HCT116 (cell line): Measurements from ENCODE around the gene IRX1. TPM values are rescaled to one million over a fixed set of nuclear protein-coding genes. Genes with fewer than 3 reads are reported as not detected.

Experiments
- ATAC-seq: fragments of 200-7000 bp; cut with Tn5 transposase; 2 replicates; pipeline ENCODE4 v1.9.1; 2020; ENCODE audit warnings: mild to moderate bottlenecking, moderate library complexity
- BruUV-seq: library from RNA; stranded (reverse); fragments of 400-500 nt; replicated peaks from 2 replicates; lab custom pipeline; 2021; lab: Mats Ljungman, UMichigan
- CTCF ChIA-PET: fragments of 300-600 bp; sonication (Branson Sonifier 250); formaldehyde crosslinking; loops from one replicate; lab custom pipeline; 2021; ENCODE audit warnings: antibody characterized with exemption; lab: Charles Lee
- POLR2A ChIA-PET: fragments of 300-600, 350-600 bp; sonication (Branson Sonifier 250); formaldehyde crosslinking; loops from one replicate; lab custom pipeline; 2021; ENCODE audit warnings: antibody characterized with exemption; lab: Charles Lee
- RAD21 ChIA-PET, 2 experiments: fragments of 300-600 bp; sonication (Branson Sonifier 250); formaldehyde crosslinking; loops; one replicate each; lab custom pipeline; 2023; ENCODE audit warnings: low total read pairs in 2 of 2; ENCODE audit not compliant: uncharacterized antibody in 2 of 2, unreplicated experiment in 2 of 2, low non-redundant PET in 1 of 2; lab: Charles Lee
- DNase-seq: peaks from one replicate; pipeline ENCODE4 v3.0.0-alpha.2; 2010; ENCODE audit warnings: low read depth, low spot score
- H2AFZ ChIP-seq: fragments of 200-600 bp; shearing (Covaris generic), sonication (generic); 2 replicates; pipeline ENCODE4 v1.6.1; 2017; ENCODE audit warnings: low read depth, mixed run types, mixed read lengths, antibody characterized with exemption, low read length; ENCODE audit not compliant: poor library complexity, severe bottlenecking
- H3K27ac ChIP-seq: 2 replicates; pipeline ENCODE4 v1.5.1; 2012; ENCODE audit warnings: low read depth, low read length
- H3K27me3 ChIP-seq: fragments of 200-600 bp; sonication (generic); 2 replicates; pipeline ENCODE4 v1.6.1; 2016; ENCODE audit warnings: mixed run types, low read length, mixed read lengths; ENCODE audit not compliant: insufficient read depth
- H3K36me3 ChIP-seq, 2 experiments: fragments of 200-500 bp in 1 of 2; fragments of 200-600 bp in 1 of 2; sonication (Bioruptor generic) in 1 of 2; sonication (generic) in 1 of 2; 2 replicates each; pipeline versions ENCODE4 v1.5.1 to v1.6.1; 2014 to 2016; ENCODE audit warnings: low read length in 2 of 2, inconsistent platforms in 1 of 2, mixed read lengths in 1 of 2, mixed run types in 1 of 2; ENCODE audit not compliant: insufficient read depth in 2 of 2, control insufficient read depth in 1 of 2
- H3K4me1 ChIP-seq, 2 experiments: fragments of 200-600 bp in 1 of 2; sonication (generic) in 1 of 2; 2 replicates each; pipeline versions ENCODE4 v1.5.1 to v1.6.1; 2012 to 2017; ENCODE audit warnings: low read length in 2 of 2, inconsistent platforms in 1 of 2, mild to moderate bottlenecking in 1 of 2, mixed read lengths in 1 of 2, mixed run types in 1 of 2, moderate library complexity in 1 of 2; ENCODE audit not compliant: insufficient read depth in 2 of 2, control insufficient read depth in 1 of 2
- H3K4me2 ChIP-seq: fragments of 200-600 bp; sonication (generic); 2 replicates; pipeline ENCODE4 v1.6.1; 2017; ENCODE audit warnings: mixed run types, low read length, mixed read lengths
- H3K4me3 ChIP-seq, 2 experiments: fragments of 200-600 bp in 1 of 2; sonication (generic) in 1 of 2; replicated peaks in 1 of 2; 2 replicates each; pipeline ENCODE4 v1.5.1; 2011 to 2016; ENCODE audit warnings: low read length in 2 of 2, control low read depth in 1 of 2, low read depth in 1 of 2, mild to moderate bottlenecking in 1 of 2, mixed read lengths in 1 of 2, mixed run types in 1 of 2
- H3K79me2 ChIP-seq: fragments of 200-600 bp; sonication (generic); 2 replicates; pipeline ENCODE4 v1.6.1; 2017; ENCODE audit warnings: mild to moderate bottlenecking, mixed run types, low read length, moderate library complexity, mixed read lengths; ENCODE audit not compliant: insufficient read depth
- H3K9ac ChIP-seq: fragments of 200-600 bp; sonication (generic); 2 replicates; pipeline ENCODE4 v1.6.1; 2016; ENCODE audit warnings: low read length, mixed read lengths
- H3K9me2 ChIP-seq: fragments of 200-600 bp; sonication (generic), shearing (Covaris generic); 2 replicates; pipeline ENCODE4 v1.6.1; 2017; ENCODE audit warnings: mixed run types, mild to moderate bottlenecking, moderate library complexity; ENCODE audit not compliant: insufficient read depth
- H3K9me3 ChIP-seq, 2 experiments: fragments of 200-500 bp in 1 of 2; fragments of 200-600 bp in 1 of 2; sonication (Bioruptor generic) in 1 of 2; sonication (generic) in 1 of 2; 2 replicates each; pipeline ENCODE4 v1.6.1; 2014 to 2017; ENCODE audit warnings: low read length in 2 of 2, mixed read lengths in 2 of 2, inconsistent platforms in 1 of 2, low read depth in 1 of 2, mild to moderate bottlenecking in 1 of 2, mixed run types in 1 of 2, moderate library complexity in 1 of 2; ENCODE audit not compliant: control insufficient read depth in 1 of 2, insufficient read depth in 1 of 2
- H4K20me1 ChIP-seq: fragments of 200-600 bp; sonication (generic), shearing (Covaris generic); 2 replicates; pipeline ENCODE4 v1.6.1; 2017; ENCODE audit warnings: mixed run types, mild to moderate bottlenecking, moderate library complexity; ENCODE audit not compliant: insufficient read depth
- CBX3 ChIP-seq: IDR thresholded peaks from 2 replicates; pipeline ENCODE4 v1.6.1; 2012; ENCODE audit warnings: low read depth
- CEBPB ChIP-seq: IDR thresholded peaks from 2 replicates; pipeline ENCODE4 v1.6.1; 2012; ENCODE audit warnings: low read depth
- EGR1 ChIP-seq: IDR thresholded peaks from 2 replicates; pipeline ENCODE4 v1.6.1; 2012; ENCODE audit warnings: low read depth
- EZH2phosphoT487 ChIP-seq: fragments of 200-600 bp; IDR thresholded peaks from 2 replicates; pipeline ENCODE4 v1.6.1; 2018; ENCODE audit warnings: antibody characterized with exemption, borderline replicate concordance
- FOSL1 ChIP-seq: IDR thresholded peaks from 2 replicates; pipeline ENCODE4 v1.6.1; 2012; ENCODE audit warnings: low read depth
- JUND ChIP-seq: IDR thresholded peaks from 2 replicates; pipeline ENCODE4 v1.6.1; 2012
- POLR2A ChIP-seq: IDR thresholded peaks from 2 replicates; pipeline ENCODE4 v1.7.0; 2011; ENCODE audit warnings: borderline replicate concordance; ENCODE audit not compliant: insufficient read depth, insufficient read length; ENCODE audit errors: extremely low read depth
- RAD21 ChIP-seq: IDR thresholded peaks from 2 replicates; pipeline ENCODE4 v1.6.1; 2012; ENCODE audit warnings: low read depth, mild to moderate bottlenecking
- SIN3A ChIP-seq: IDR thresholded peaks from 2 replicates; pipeline ENCODE4 v1.6.1; 2012; ENCODE audit warnings: low read depth
- TCF7L2 ChIP-seq: IDR thresholded peaks from 2 replicates; pipeline ENCODE4 v1.7.0; 2011; ENCODE audit warnings: borderline replicate concordance, inconsistent platforms; ENCODE audit not compliant: insufficient read depth, insufficient read length; ENCODE audit errors: extremely low read depth
- YY1 ChIP-seq: IDR thresholded peaks from 2 replicates; pipeline ENCODE4 v1.6.1; 2011; ENCODE audit warnings: low read length, low read depth, moderate library complexity, mild to moderate bottlenecking; ENCODE audit not compliant: insufficient replicate concordance; ENCODE audit errors: extremely low read depth
- ZFX ChIP-seq: fragments of 450-650 bp; IDR thresholded peaks from 2 replicates; pipeline ENCODE4 v1.6.1; 2017
- ZNF274 ChIP-seq: fragments of 200-500 bp; sonication (Bioruptor generic); IDR thresholded peaks from 2 replicates; pipeline ENCODE4 v1.6.1; 2014; ENCODE audit warnings: mild to moderate bottlenecking, low read depth, low read length, inconsistent platforms
- intact Hi-C: fragments of 100-400 bp; cut with micrococcal nuclease; formaldehyde crosslinking; loops from 2 replicates; pipeline ENCODE4 v1.10.0; 2022
- total RNA-seq: library from RNA; stranded (reverse); gene quantifications from one replicate; pipeline ENCODE4 v1.2.1, GENCODE V29; 2021; ENCODE audit not compliant: unreplicated experiment
- TF ChIP-seq, protein P1 (sequence below): IDR thresholded peaks from 2 replicates; pipeline ENCODE4 v1.6.1; 2012
- TF ChIP-seq, protein P2 (sequence below), 3 experiments: fragments of 200-600 bp in 1 of 3; sonication (generic) in 1 of 3; IDR thresholded peaks in 2 of 3; conservative IDR thresholded peaks in 1 of 3; 2 replicates each; pipeline ENCODE4 v1.5.1; 2012 to 2017; ENCODE audit warnings: low read depth in 2 of 3, low read length in 2 of 3, antibody characterized with exemption in 1 of 3, borderline replicate concordance in 1 of 3, control low read depth in 1 of 3, mild to moderate bottlenecking in 1 of 3, mixed read lengths in 1 of 3, mixed run types in 1 of 3, moderate library complexity in 1 of 3; ENCODE audit not compliant: insufficient read depth in 1 of 3
- TF ChIP-seq, protein P3 (sequence below): IDR thresholded peaks from 2 replicates; pipeline ENCODE4 v1.6.1; 2012; ENCODE audit warnings: low read depth
- TF ChIP-seq, protein P4 (sequence below): IDR thresholded peaks from 2 replicates; pipeline ENCODE4 v1.6.1; 2011; ENCODE audit warnings: mild to moderate bottlenecking, low read length, moderate library complexity; ENCODE audit not compliant: insufficient replicate concordance; ENCODE audit errors: extremely low read depth

Gene IRX1
- total RNA-seq, 1 experiment from 2014 or later = not detected

DNA sequence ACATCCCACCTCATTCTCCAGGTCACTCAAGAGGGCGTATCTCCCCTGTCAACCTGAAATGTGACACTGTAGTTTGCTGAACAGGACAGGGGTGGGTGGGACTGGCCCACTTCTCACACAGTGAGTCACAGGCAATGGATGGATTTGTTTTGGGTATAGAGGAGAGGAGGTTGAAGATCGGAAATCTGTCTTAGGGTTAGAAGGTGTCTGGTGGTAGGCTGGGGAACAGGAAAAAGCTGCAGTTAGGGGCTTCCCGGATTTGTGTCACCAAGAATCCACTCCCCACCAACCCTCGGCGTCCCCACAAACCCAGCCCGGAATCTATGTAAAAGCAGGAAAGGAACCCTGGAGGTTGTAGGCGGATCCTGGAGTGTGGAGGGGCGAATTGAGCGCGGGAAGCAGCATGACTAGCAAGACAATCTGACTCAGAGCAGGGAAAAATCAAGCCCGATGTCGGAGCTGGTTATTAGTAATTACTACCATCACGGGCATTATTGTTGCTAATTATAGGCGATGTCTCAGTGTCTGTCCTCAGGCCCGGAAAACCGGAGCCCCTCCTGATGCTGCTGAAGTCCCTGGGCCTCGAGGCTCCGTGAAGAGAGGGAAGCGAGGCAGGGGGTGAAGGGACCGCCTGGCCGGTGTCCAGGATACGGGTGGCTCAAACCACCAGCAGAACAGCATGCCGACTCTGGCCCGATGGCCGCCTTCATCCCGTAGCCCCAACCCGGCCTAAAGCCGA is 1.7 kb upstream of the IRX1 start:
- ATAC-seq = no peak
- Histone ChIP-seq H2AFZ (no peak overlapping the region), H4K20me1 (no peaks in the 10 kb centered on the region), H3K36me3 (no peaks in the 10 kb centered on the region), H3K4me3 (no peak overlapping the region), H3K79me2 (no peaks in the 10 kb centered on the region), H3K9me2 (no peaks in the 10 kb centered on the region), H3K9ac (no peak overlapping the region), H3K27me3 (no peaks in the 10 kb centered on the region), H3K4me1 (no peaks in the 10 kb centered on the region), H3K27ac (no peak overlapping the region), H3K4me2 (no peak overlapping the region), H3K9me3 (peaks cover 0 to 18% of the 10 kb centered on the region in 2 experiments; a peak in 2 of 4 replicates)
- no peak for DNase-seq
- RAD21 ChIA-PET = no interaction called here
- POLR2A ChIA-PET = no interaction called here
- CTCF ChIA-PET = no interaction called here
- no peak for TF ChIP-seq RAD21
- no peak for TF ChIP-seq TCF7L2
- TF ChIP-seq ZFX = no peak
- no peak for TF ChIP-seq JUND
- no peak for TF ChIP-seq CEBPB
- TF ChIP-seq, protein P1, sequence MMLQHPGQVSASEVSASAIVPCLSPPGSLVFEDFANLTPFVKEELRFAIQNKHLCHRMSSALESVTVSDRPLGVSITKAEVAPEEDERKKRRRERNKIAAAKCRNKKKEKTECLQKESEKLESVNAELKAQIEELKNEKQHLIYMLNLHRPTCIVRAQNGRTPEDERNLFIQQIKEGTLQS = no peak
- no peak for TF ChIP-seq POLR2A
- TF ChIP-seq FOSL1 = no peak
- no peak for TF ChIP-seq EZH2phosphoT487
- TF ChIP-seq YY1 = no peak
- TF ChIP-seq, protein P2, sequence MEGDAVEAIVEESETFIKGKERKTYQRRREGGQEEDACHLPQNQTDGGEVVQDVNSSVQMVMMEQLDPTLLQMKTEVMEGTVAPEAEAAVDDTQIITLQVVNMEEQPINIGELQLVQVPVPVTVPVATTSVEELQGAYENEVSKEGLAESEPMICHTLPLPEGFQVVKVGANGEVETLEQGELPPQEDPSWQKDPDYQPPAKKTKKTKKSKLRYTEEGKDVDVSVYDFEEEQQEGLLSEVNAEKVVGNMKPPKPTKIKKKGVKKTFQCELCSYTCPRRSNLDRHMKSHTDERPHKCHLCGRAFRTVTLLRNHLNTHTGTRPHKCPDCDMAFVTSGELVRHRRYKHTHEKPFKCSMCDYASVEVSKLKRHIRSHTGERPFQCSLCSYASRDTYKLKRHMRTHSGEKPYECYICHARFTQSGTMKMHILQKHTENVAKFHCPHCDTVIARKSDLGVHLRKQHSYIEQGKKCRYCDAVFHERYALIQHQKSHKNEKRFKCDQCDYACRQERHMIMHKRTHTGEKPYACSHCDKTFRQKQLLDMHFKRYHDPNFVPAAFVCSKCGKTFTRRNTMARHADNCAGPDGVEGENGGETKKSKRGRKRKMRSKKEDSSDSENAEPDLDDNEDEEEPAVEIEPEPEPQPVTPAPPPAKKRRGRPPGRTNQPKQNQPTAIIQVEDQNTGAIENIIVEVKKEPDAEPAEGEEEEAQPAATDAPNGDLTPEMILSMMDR (IDR thresholded peaks at IDR 0.05 in 2 of 3, conservative IDR thresholded peaks at IDR 0.05 in 1 of 3; ENCODE audit: borderline replicate concordance in 1 of 3, insufficient read depth in 1 of 3, low read depth in 2 of 3, low read length in 2 of 3) = no peak
- TF ChIP-seq, protein P3, sequence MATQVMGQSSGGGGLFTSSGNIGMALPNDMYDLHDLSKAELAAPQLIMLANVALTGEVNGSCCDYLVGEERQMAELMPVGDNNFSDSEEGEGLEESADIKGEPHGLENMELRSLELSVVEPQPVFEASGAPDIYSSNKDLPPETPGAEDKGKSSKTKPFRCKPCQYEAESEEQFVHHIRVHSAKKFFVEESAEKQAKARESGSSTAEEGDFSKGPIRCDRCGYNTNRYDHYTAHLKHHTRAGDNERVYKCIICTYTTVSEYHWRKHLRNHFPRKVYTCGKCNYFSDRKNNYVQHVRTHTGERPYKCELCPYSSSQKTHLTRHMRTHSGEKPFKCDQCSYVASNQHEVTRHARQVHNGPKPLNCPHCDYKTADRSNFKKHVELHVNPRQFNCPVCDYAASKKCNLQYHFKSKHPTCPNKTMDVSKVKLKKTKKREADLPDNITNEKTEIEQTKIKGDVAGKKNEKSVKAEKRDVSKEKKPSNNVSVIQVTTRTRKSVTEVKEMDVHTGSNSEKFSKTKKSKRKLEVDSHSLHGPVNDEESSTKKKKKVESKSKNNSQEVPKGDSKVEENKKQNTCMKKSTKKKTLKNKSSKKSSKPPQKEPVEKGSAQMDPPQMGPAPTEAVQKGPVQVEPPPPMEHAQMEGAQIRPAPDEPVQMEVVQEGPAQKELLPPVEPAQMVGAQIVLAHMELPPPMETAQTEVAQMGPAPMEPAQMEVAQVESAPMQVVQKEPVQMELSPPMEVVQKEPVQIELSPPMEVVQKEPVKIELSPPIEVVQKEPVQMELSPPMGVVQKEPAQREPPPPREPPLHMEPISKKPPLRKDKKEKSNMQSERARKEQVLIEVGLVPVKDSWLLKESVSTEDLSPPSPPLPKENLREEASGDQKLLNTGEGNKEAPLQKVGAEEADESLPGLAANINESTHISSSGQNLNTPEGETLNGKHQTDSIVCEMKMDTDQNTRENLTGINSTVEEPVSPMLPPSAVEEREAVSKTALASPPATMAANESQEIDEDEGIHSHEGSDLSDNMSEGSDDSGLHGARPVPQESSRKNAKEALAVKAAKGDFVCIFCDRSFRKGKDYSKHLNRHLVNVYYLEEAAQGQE = no peak
- TF ChIP-seq, protein P4, sequence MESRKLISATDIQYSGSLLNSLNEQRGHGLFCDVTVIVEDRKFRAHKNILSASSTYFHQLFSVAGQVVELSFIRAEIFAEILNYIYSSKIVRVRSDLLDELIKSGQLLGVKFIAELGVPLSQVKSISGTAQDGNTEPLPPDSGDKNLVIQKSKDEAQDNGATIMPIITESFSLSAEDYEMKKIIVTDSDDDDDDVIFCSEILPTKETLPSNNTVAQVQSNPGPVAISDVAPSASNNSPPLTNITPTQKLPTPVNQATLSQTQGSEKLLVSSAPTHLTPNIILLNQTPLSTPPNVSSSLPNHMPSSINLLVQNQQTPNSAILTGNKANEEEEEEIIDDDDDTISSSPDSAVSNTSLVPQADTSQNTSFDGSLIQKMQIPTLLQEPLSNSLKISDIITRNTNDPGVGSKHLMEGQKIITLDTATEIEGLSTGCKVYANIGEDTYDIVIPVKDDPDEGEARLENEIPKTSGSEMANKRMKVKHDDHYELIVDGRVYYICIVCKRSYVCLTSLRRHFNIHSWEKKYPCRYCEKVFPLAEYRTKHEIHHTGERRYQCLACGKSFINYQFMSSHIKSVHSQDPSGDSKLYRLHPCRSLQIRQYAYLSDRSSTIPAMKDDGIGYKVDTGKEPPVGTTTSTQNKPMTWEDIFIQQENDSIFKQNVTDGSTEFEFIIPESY = no peak
- TF ChIP-seq CBX3 = no peak
- TF ChIP-seq EGR1 = no peak
- no peak for TF ChIP-seq ZNF274
- TF ChIP-seq SIN3A = no peak
- intact Hi-C loops = no loop called here
- no TSS peak for BruUV-seq
